Measurements from ENCODE around the gene CCSER1. TPM values are rescaled to one million over a fixed set of nuclear protein-coding genes. Genes with fewer than 3 reads are reported as not detected.

Gene CCSER1
- total RNA-seq, 1 experiment from 2014 or later: 5.9 TPM

GRCh38 chr4:91015861-91016260 is 888.7 kb downstream of the CCSER1 start:
- TF ChIP-seq CTCF (conservative IDR thresholded peaks at IDR 0.05) (no peak), EZH2 (IDR thresholded peaks at IDR 0.05; ENCODE audit: low read depth) (no peak)
- Histone ChIP-seq H3K4me2 (no peak overlapping the region), H3F3A (ENCODE audit: insufficient read depth, low read depth) (no peaks in the 10 kb centered on the region), H3K4me3 (no peak overlapping the region), H2AFZ (no peak overlapping the region), H4K20me1 (ENCODE audit: insufficient read depth) (no peaks in the 10 kb centered on the region), H3K9me2 (ENCODE audit: insufficient read depth) (no peaks in the 10 kb centered on the region), H3K9me3 (ENCODE audit: insufficient read depth, low read depth) (no peaks in the 10 kb centered on the region), H3K4me1 (replicated peaks; ENCODE audit: insufficient read depth) (no peaks in the 10 kb centered on the region), H3K27ac (no peak overlapping the region), H3K79me2 (ENCODE audit: low read depth) (no peaks in the 10 kb centered on the region), H3K27me3 (ENCODE audit: insufficient read depth, low read depth) (no peaks in the 10 kb centered on the region), H3K36me3 (ENCODE audit: low read depth) (no peaks in the 10 kb centered on the region)
- no TSS peak for BruUV-seq (replicated peaks)
- POLR2A ChIA-PET (ENCODE audit: unreplicated experiment): no interaction called here
- intact Hi-C loops (cut with micrococcal nuclease; ENCODE audit: unreplicated experiment): no loop called here
- CTCF ChIA-PET: no interaction called here
- DNase-seq: no peak

GRCh38 chr4:91019513-91019912 is 892.3 kb downstream of the CCSER1 start:
- no peak overlapping the region for H3K27ac ChIP-seq
- CTCF ChIA-PET: no interaction called here
- no TSS peak for BruUV-seq (replicated peaks)

DNA sequence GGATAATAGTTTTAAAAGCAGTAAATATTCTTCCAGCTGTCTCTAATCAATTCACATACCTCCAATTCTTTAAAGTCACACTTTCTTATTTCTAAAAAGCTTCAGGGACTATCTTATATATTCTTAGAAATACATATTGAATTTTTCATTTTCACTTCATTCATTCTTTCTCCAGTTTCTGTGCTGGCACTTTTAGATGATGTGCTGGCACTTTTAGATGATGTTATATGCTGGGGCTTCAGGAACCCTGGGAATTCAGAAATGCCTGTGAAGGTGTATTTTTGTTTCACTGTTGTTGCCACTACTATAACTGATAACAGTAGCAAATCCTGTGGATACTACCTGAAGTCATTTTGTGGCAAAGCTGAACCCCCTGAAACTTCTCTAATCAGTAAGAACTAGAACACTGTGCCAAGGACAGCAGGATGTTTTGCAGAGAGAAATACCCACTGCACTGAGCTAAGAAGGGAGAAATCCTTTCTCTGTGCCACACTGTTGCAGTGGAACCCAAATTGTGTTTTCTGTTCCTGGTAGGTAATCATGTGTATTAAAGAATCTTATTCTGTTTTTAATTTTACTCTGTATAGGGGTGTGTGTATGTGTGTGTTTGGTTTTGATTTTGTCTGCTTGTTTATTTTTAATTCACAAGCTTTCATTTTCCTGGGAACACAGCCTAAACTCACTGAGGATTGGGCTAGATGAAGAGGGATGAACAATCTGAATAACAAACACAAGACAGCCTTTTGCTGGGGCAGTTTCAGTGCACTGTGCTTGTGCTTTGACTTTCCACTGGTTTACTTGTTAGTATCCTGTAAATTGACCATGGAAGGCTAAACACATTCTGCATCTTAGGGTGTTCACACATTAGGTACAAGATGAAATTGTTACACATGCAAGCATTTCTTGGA is 898.3 kb downstream of the CCSER1 start:
- POLR2A ChIA-PET (ENCODE audit: unreplicated experiment): no interaction called here
- Histone ChIP-seq H3K4me1 (replicated peaks; ENCODE audit: insufficient read depth) (no peaks in the 10 kb centered on the region), H3F3A (ENCODE audit: insufficient read depth, low read depth) (no peaks in the 10 kb centered on the region), H3K9me2 (ENCODE audit: insufficient read depth) (no peaks in the 10 kb centered on the region), H2AFZ (no peak overlapping the region), H3K9me3 (ENCODE audit: insufficient read depth, low read depth) (no peaks in the 10 kb centered on the region), H3K27ac (no peak overlapping the region), H3K4me3 (no peak overlapping the region), H3K27me3 (ENCODE audit: insufficient read depth, low read depth) (no peaks in the 10 kb centered on the region), H3K79me2 (ENCODE audit: low read depth) (no peaks in the 10 kb centered on the region), H4K20me1 (ENCODE audit: insufficient read depth) (no peaks in the 10 kb centered on the region), H3K4me2 (no peak overlapping the region), H3K36me3 (ENCODE audit: low read depth) (no peaks in the 10 kb centered on the region)
- intact Hi-C loops (cut with micrococcal nuclease; ENCODE audit: unreplicated experiment): no loop called here
- no peak for DNase-seq
- CTCF ChIA-PET: no interaction called here
- no peak for TF ChIP-seq EZH2 (IDR thresholded peaks at IDR 0.05; ENCODE audit: low read depth)
- no peak for TF ChIP-seq CTCF (conservative IDR thresholded peaks at IDR 0.05)
- no TSS peak for BruUV-seq (replicated peaks)

More at GRCh38 chr4:91019513-91019912, 892.3 kb downstream of the CCSER1 start:
- Histone ChIP-seq H4K20me1 (ENCODE audit: insufficient read depth) (no peaks in the 10 kb centered on the region), H3K36me3 (ENCODE audit: low read depth) (no peaks in the 10 kb centered on the region), H3K4me1 (replicated peaks; ENCODE audit: insufficient read depth) (no peaks in the 10 kb centered on the region), H3K9me2 (ENCODE audit: insufficient read depth) (no peaks in the 10 kb centered on the region), H3K4me3 (no peak overlapping the region), H3F3A (ENCODE audit: insufficient read depth, low read depth) (no peaks in the 10 kb centered on the region), H2AFZ (no peak overlapping the region), H3K9me3 (ENCODE audit: insufficient read depth, low read depth) (no peaks in the 10 kb centered on the region), H3K79me2 (ENCODE audit: low read depth) (no peaks in the 10 kb centered on the region), H3K4me2 (no peak overlapping the region), H3K27me3 (ENCODE audit: insufficient read depth, low read depth) (no peaks in the 10 kb centered on the region)
- POLR2A ChIA-PET (ENCODE audit: unreplicated experiment): no interaction called here
- no peak for TF ChIP-seq EZH2 (IDR thresholded peaks at IDR 0.05; ENCODE audit: low read depth)
- no peak for TF ChIP-seq CTCF (conservative IDR thresholded peaks at IDR 0.05)
- intact Hi-C loops (cut with micrococcal nuclease; ENCODE audit: unreplicated experiment): no loop called here
- DNase-seq: no peak

Measured in PC-9 (cell line).